Gastrocnemius medialis (tissue), 4 donors: ENCODE measurements around the gene PRR36. TPM values are rescaled to one million over a fixed set of nuclear protein-coding genes. Genes with fewer than 3 reads are reported as not detected.

Experiments
- ATAC-seq, 2 donors: fragments of 150-250 bp; one replicate each; pipeline ENCODE4 v1.9.1; 2016
- DNase-seq, 2 donors: peaks; one replicate each; pipeline ENCODE4 v3.0.0-alpha.2; 2019
- H3K27ac ChIP-seq, 4 donors: fragments of 200-600 bp; sonication (generic); 1 replicate in 1 of 4; 2 replicates in 3 of 4; pipeline ENCODE4 v1.5.1; 2016 to 2018; ENCODE audit warnings: mild to moderate bottlenecking in 2 of 4, moderate library complexity in 1 of 4
- H3K27me3 ChIP-seq, 3 donors: fragments of 200-600 bp; sonication (generic) in 2 of 3; 1 replicate in 1 of 3; 2 replicates in 2 of 3; pipeline versions ENCODE4 v1.5.1 to v1.6.0; 2016 to 2019; ENCODE audit warnings: mild to moderate bottlenecking in 1 of 3, moderate library complexity in 1 of 3
- H3K36me3 ChIP-seq, 2 donors: fragments of 200-600 bp; sonication (generic) in 1 of 2; one replicate each; pipeline ENCODE4 v1.5.1; 2017 to 2018
- H3K4me1 ChIP-seq, 2 donors: fragments of 200-600 bp; sonication (generic) in 1 of 2; one replicate each; pipeline ENCODE4 v1.5.1; 2016 to 2017; ENCODE audit warnings: mild to moderate bottlenecking in 2 of 2
- H3K4me3 ChIP-seq, 4 donors: fragments of 200-600 bp; sonication (generic) in 3 of 4; 1 replicate in 1 of 4; 2 replicates in 3 of 4; pipeline ENCODE4 v1.5.1; 2016 to 2019; ENCODE audit warnings: mild to moderate bottlenecking in 2 of 4
- H3K9me3 ChIP-seq, 3 donors: fragments of 200-600 bp; sonication (generic) in 2 of 3; 1 replicate in 1 of 3; 2 replicates in 2 of 3; pipeline ENCODE4 v1.5.1; 2016 to 2019
- POLR2A ChIP-seq, 2 donors: fragments of 450-650 bp; IDR thresholded peaks; one replicate each; pipeline ENCODE4 v1.6.1; 2017; ENCODE audit warnings: antibody characterized with exemption in 2 of 2, mild to moderate bottlenecking in 2 of 2, moderate library complexity in 2 of 2
- in situ Hi-C, 4 donors: fragments of 200-750 bp; cut with MboI; loops; one replicate each; pipeline versions ENCODE4 v1.15.0 to v1.8.0; 2017; ENCODE audit warnings: low sequenced_read_pairs in 4 of 4
- intact Hi-C: fragments of 100-400 bp; cut with DNase I; formaldehyde crosslinking; loops from one replicate; pipeline ENCODE4 v1.15.1; 2023; ENCODE audit warnings: low total_unique reads
- total RNA-seq, 4 donors: library from RNA; depleted of rRNA; stranded (reverse); fragments of >200 nt; gene quantifications; one replicate each; pipeline versions ENCODE4 v1.1.0 to v1.2.3, GENCODE V29; 2016
- TF ChIP-seq, protein P1 (sequence below), 5 experiments: fragments of 450-650 bp in 3 of 5; fragments of 200-600 bp in 2 of 5; sonication (generic) in 2 of 5; IDR thresholded peaks in 4 of 5; conservative IDR thresholded peaks in 1 of 5; 1 replicate in 4 of 5; 2 replicates in 1 of 5; pipeline ENCODE4 v1.5.1; 2016 to 2019; ENCODE audit warnings: antibody characterized with exemption in 5 of 5, mild to moderate bottlenecking in 3 of 5, moderate library complexity in 3 of 5

PRR36 gene
- total RNA-seq, 4 donors from 2014 or later = not detected

DNA sequence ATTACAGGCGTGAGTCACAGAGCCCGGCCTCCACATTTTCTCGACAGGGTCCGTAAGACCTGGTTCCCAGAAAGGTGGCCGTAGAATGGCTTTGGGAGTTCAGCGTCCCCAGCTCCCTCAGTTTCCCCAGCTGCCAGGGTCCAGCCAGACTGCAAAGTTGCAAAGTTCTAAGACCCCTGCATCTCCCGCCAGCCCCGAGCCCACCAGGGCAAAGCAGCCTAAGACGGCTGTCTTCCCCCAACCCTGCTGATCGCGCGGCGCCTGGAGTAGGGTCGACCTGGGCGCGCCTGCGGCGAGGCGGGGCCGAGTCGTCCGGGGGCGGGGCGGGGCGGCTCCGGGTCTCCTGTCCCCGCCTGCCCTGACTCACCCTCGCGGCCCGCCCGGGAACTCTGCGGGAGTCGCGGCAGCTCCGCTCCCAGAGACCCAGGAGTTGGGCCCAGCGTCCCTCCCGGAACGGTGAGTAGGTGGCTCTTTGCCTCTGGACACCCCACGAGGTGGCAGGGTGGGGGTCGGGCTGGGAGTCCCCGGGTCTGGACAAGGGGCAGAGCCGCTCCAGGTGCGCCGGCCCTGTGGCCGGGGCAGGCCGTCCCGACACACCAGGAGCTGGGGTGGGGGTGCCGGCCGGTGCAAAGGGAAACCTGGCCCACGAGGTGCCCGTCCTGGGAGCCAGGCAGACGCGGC, 14.1 kb upstream of the PRR36 start, which contains the start of gene LRRC8E:
LRRC8E (plus strand) TSS at position 366 of the 681 bp plus-strand sequence. CDS start 7,094 bp downstream, outside the sequence.
- in situ Hi-C loops (no loop called here), intact Hi-C loops (no loop called here)
- H3K27ac ChIP-seq = no peak within 1 kb of the TSS
- H3K4me3 ChIP-seq = no peak within 1 kb of the TSS
- H3K36me3 ChIP-seq = no peaks in the 10 kb centered on the region
- TF ChIP-seq, protein P1, sequence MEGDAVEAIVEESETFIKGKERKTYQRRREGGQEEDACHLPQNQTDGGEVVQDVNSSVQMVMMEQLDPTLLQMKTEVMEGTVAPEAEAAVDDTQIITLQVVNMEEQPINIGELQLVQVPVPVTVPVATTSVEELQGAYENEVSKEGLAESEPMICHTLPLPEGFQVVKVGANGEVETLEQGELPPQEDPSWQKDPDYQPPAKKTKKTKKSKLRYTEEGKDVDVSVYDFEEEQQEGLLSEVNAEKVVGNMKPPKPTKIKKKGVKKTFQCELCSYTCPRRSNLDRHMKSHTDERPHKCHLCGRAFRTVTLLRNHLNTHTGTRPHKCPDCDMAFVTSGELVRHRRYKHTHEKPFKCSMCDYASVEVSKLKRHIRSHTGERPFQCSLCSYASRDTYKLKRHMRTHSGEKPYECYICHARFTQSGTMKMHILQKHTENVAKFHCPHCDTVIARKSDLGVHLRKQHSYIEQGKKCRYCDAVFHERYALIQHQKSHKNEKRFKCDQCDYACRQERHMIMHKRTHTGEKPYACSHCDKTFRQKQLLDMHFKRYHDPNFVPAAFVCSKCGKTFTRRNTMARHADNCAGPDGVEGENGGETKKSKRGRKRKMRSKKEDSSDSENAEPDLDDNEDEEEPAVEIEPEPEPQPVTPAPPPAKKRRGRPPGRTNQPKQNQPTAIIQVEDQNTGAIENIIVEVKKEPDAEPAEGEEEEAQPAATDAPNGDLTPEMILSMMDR (IDR thresholded peaks at IDR 0.05 in 4 of 5, conservative IDR thresholded peaks at IDR 0.05 in 1 of 5) = no peak
- TF ChIP-seq POLR2A (IDR thresholded peaks at IDR 0.05) = no peak
- DNase-seq (no peak), ATAC-seq (no peak)
- H3K4me1 ChIP-seq = no peaks in the 10 kb centered on the region
- H3K27me3 ChIP-seq = peaks cover 18 to 29% (median 22%) of the 10 kb centered on the region in 3 donors
- no peaks in the 10 kb centered on the region for H3K9me3 ChIP-seq

DNA sequence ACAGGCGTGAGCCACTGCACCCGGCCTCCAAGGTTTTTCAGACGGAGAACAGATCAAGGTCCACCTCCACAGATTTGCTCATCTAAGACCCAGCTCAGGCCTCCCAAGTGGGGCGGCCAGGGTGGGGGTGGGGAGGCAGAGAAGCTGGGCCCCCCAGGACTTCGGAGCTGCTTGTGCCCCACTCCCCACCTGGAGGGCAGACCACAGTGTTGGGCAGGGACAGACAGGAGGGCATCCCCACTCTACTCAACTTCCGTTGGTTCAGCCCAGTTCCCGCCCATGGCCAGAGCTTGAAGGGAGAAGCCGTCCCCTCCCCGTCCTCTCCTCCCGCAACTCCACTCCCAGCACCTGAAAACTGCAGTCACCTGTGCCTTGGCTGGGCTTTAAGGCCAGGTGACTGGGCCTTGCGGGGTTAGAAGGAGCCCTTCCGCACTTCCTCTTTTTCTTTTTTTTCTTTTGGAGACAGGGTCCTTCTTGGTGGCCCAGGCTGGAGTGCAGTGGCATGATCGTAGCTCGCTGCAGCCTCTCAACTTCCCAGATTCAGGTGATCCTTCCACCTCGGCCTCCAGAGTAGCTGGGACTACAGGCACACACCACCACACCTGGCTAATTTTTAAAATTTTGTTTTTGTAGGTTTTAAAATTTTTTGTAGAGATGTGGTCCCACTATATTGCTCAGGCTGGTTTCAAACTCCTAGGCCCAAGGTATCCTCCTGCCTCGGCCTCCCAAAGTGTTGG, 13.4 kb upstream of the PRR36 start:
- Histone ChIP-seq H3K27ac (no peak overlapping the region), H3K4me1 (no peaks in the 10 kb centered on the region), H3K27me3 (peaks cover 15 to 28% (median 20%) of the 10 kb centered on the region in 3 donors), H3K4me3 (no peak overlapping the region), H3K9me3 (no peaks in the 10 kb centered on the region), H3K36me3 (no peaks in the 10 kb centered on the region)
- intact Hi-C loops (no loop called here), in situ Hi-C loops (no loop called here)
- DNase-seq (no peak), ATAC-seq (no peak)
- TF ChIP-seq, protein P1 (IDR thresholded peaks at IDR 0.05 in 4 of 5, conservative IDR thresholded peaks at IDR 0.05 in 1 of 5) = no peak
- TF ChIP-seq POLR2A (IDR thresholded peaks at IDR 0.05) = no peak

DNA sequence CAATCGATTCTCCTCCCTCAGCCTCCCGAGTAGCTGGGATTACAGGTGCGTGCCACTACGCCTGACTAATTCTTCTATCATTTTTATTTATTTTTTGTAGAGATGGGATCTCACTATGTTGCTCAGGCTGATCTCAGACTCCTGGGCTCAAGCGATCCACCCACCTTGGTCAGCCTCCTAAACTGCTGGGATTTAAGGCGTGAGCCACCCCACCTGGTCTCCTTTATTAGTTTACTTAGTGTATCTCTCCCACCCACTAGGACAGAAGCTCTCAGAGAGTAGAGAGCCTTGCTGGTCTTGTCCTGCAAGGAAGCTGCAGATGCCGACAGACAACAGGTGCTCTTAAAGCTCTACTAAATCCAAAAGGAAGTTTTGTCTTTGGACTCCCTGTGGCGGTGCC, 11.6 kb upstream of the PRR36 start:
- intact Hi-C loops = no loop called here
- Histone ChIP-seq H3K4me1 (no peaks in the 10 kb centered on the region), H3K36me3 (no peaks in the 10 kb centered on the region), H3K4me3 (no peak overlapping the region), H3K27ac (no peak overlapping the region), H3K27me3 (peaks cover 11 to 22% (median 20%) of the 10 kb centered on the region in 3 donors), H3K9me3 (no peaks in the 10 kb centered on the region)
- TF ChIP-seq, protein P1 (IDR thresholded peaks at IDR 0.05 in 4 of 5, conservative IDR thresholded peaks at IDR 0.05 in 1 of 5) = no peak
- no peak for TF ChIP-seq POLR2A (IDR thresholded peaks at IDR 0.05)
- DNase-seq (no peak), ATAC-seq (no peak)
- in situ Hi-C loops = no loop called here

DNA sequence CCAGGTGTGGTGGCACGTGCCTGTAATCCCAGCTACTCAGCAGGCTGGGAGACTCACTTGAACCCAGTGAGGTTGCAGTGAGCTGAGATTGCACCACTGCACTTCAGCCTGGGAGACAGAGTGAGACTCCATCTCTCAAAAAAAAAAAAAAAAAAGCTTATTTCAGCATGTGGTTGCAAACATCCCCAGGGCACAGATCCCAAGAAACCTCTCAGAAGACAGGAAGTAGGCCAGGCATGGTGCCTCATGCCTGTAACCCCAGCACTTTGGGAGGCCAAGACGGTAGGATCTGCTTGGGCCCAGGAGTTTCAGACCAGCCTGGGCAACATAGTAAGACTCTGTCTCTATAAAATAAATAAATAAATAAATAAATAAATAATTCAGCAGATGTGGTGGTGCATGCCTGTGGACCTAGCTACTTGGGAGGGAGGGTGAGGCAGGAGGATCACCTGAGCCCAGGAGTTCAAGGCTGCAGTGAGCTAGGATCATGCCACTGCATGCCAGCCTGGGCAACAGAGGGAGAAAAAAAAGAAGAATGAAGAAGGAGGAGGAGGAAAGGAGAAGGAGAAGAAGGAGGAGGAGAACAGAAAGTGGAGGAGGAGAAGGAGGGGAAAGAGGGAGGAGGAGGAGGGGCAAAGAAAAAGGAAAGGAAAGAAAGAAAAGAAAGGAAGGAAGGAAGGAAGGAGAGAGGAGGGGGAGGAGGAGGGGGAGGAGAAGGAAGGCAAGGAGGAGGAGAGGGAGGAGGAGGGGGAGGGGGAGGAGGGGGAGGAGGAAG, 9.8 kb upstream of the PRR36 start:
- no peak for ATAC-seq
- no peaks in the 10 kb centered on the region for H3K36me3 ChIP-seq
- H3K9me3 ChIP-seq = no peaks in the 10 kb centered on the region
- intact Hi-C loops = no loop called here
- in situ Hi-C loops = no loop called here
- no peaks in the 10 kb centered on the region for H3K4me1 ChIP-seq
- H3K27ac ChIP-seq = no peak overlapping the region
- TF ChIP-seq, protein P1 (IDR thresholded peaks at IDR 0.05 in 4 of 5, conservative IDR thresholded peaks at IDR 0.05 in 1 of 5) = no peak
- TF ChIP-seq POLR2A (IDR thresholded peaks at IDR 0.05) = no peak
- DNase-seq = no peak
- H3K4me3 ChIP-seq = no peak overlapping the region
- peaks cover 11 to 19% (median 17%) of the 10 kb centered on the region in 3 donors for H3K27me3 ChIP-seq
